Tibial nerve (tissue), 4 donors: Measurements from ENCODE around the gene SEMA5A. TPM values are rescaled to one million over a fixed set of nuclear protein-coding genes. Genes with fewer than 3 reads are reported as not detected.
A peak's percentile ranks its signal among the peaks of the same experiment; 100 is the strongest.

Source experiments
- DNase-seq, 2 donors: peaks; one replicate each; pipeline ENCODE4 v3.0.0-alpha.2; 2019; ENCODE audit warnings: low spot score in 2 of 2
- H3K27ac ChIP-seq, 4 donors: fragments of 200-600 bp; sonication (generic) in 3 of 4; one replicate each; pipeline ENCODE4 v1.5.1; 2017 to 2019; ENCODE audit warnings: mild to moderate bottlenecking in 1 of 4
- H3K27me3 ChIP-seq, 2 donors: fragments of 200-600 bp; sonication (generic) in 1 of 2; one replicate each; pipeline versions ENCODE4 v1.5.1 to v1.6.0; 2017 to 2019
- H3K36me3 ChIP-seq, 3 donors: fragments of 200-600 bp; sonication (generic); one replicate each; pipeline ENCODE4 v1.5.1; 2018 to 2019
- H3K4me1 ChIP-seq, 4 donors: fragments of 200-600 bp; sonication (generic) in 3 of 4; one replicate each; pipeline ENCODE4 v1.5.1; 2017 to 2019
- H3K4me3 ChIP-seq, 4 donors: fragments of 200-600 bp; sonication (generic) in 3 of 4; one replicate each; pipeline ENCODE4 v1.5.1; 2017 to 2019; ENCODE audit warnings: mild to moderate bottlenecking in 1 of 4, moderate library complexity in 1 of 4
- H3K9me3 ChIP-seq, 4 donors: fragments of 200-600 bp; sonication (generic) in 3 of 4; one replicate each; pipeline ENCODE4 v1.5.1; 2017 to 2019
- EP300 ChIP-seq, 2 donors: sonication (generic); formaldehyde crosslinking; IDR thresholded peaks; one replicate each; pipeline ENCODE4 v1.6.1; 2017; ENCODE audit warnings: antibody characterized with exemption in 2 of 2, mild to moderate bottlenecking in 1 of 2
- POLR2A ChIP-seq, 2 donors: fragments of 450-650 bp; IDR thresholded peaks; one replicate each; pipeline ENCODE4 v1.6.1; 2017; ENCODE audit warnings: antibody characterized with exemption in 2 of 2, mild to moderate bottlenecking in 2 of 2, moderate library complexity in 2 of 2
- WGBS, 2 donors: methylation state at CpG; one replicate each; pipeline ENCODE4 v1.1.5; 2018; 5-methylcytosine and 5-hydroxymethylcytosine counted together
- total RNA-seq, 4 donors: library from RNA; depleted of rRNA; stranded (reverse); fragments of >200 nt; gene quantifications; one replicate each; pipeline ENCODE4 v1.1.0, GENCODE V29; 2016
- TF ChIP-seq, protein P1 (sequence below), 5 experiments: fragments of 200-600 bp in 3 of 5; fragments of 450-650 bp in 2 of 5; sonication (generic) in 3 of 5; IDR thresholded peaks; one replicate each; pipeline ENCODE4 v1.5.1; 2016 to 2019; ENCODE audit warnings: antibody characterized with exemption in 5 of 5, mild to moderate bottlenecking in 3 of 5, moderate library complexity in 2 of 5

SEMA5A gene
- total RNA-seq, 4 donors from 2014 or later, result 36.3 to 58.4 (median 52.6) TPM

DNA sequence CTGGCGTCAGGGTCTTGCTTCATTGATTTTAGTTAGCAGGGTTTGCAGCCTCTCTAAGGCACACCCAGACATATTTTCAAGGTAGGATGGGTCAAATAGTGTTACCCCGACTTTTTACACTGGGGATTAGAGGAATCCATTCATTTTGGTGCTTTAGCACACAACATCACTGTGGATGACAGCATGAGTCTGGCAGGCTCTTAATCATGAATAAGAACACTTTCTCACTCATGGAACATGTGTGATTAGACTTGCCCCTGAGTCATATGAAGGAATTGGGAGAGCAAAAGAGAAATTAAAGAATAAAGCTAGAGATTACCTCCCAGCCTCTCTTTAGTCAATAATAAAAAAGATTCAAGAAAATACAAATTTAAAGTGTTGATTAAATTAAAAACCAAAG lies 175.6 kb downstream of the SEMA5A start:
- H3K4me3 ChIP-seq, result no peak overlapping the region
- H3K36me3 ChIP-seq, result no peaks in the 10 kb centered on the region
- TF ChIP-seq POLR2A (IDR thresholded peaks at IDR 0.05) (no peak), EP300 (IDR thresholded peaks at IDR 0.05) (no peak)
- TF ChIP-seq, protein P1, sequence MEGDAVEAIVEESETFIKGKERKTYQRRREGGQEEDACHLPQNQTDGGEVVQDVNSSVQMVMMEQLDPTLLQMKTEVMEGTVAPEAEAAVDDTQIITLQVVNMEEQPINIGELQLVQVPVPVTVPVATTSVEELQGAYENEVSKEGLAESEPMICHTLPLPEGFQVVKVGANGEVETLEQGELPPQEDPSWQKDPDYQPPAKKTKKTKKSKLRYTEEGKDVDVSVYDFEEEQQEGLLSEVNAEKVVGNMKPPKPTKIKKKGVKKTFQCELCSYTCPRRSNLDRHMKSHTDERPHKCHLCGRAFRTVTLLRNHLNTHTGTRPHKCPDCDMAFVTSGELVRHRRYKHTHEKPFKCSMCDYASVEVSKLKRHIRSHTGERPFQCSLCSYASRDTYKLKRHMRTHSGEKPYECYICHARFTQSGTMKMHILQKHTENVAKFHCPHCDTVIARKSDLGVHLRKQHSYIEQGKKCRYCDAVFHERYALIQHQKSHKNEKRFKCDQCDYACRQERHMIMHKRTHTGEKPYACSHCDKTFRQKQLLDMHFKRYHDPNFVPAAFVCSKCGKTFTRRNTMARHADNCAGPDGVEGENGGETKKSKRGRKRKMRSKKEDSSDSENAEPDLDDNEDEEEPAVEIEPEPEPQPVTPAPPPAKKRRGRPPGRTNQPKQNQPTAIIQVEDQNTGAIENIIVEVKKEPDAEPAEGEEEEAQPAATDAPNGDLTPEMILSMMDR (IDR thresholded peaks at IDR 0.05), result no peak
- H3K27ac ChIP-seq, result no peak overlapping the region
- DNase-seq, result no peak
- H3K27me3 ChIP-seq, result no peaks in the 10 kb centered on the region
- WGBS, 2 donors, result 72 to 75% methylated on average over 2 of the region's 2 CpGs
- H3K4me1 ChIP-seq, result peaks cover 0 to 14% (median 3%) of the 10 kb centered on the region in 4 donors
- peaks cover 0 to 4% (median 0%) of the 10 kb centered on the region in 4 donors for H3K9me3 ChIP-seq

DNA sequence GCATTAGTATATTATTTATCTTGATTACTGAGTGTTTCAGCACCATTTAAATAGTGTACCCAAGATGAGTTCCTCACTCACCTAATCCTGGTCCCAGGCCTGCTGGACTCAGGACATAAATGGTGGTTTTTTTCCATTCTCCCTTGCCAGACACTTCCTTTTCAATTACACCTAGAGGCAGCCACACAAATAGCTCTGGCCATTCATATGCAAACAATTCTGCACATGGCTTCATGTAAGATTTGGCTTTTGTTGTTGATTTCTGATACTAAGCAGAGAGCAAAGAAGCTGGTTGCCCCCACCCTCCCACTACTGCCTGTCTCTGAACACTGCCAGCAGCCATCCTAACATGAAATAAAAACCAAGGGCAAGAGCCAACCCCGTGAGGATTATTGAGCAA lies 180.4 kb downstream of the SEMA5A start:
- no peak for DNase-seq
- peaks cover 0 to 15% (median 5%) of the 10 kb centered on the region in 4 donors for H3K4me1 ChIP-seq
- H3K36me3 ChIP-seq, result no peaks in the 10 kb centered on the region
- no peaks in the 10 kb centered on the region for H3K27me3 ChIP-seq
- no peak overlapping the region for H3K27ac ChIP-seq
- WGBS, 2 donors, result 54 to 63% methylated on average over 1 of the region's 1 CpG
- H3K4me3 ChIP-seq, result no peak overlapping the region
- H3K9me3 ChIP-seq, result peaks cover 0 to 4% (median 0%) of the 10 kb centered on the region in 4 donors
- TF ChIP-seq POLR2A (IDR thresholded peaks at IDR 0.05) (no peak), EP300 (IDR thresholded peaks at IDR 0.05) (no peak)
- TF ChIP-seq, protein P1 (IDR thresholded peaks at IDR 0.05), result no peak

DNA sequence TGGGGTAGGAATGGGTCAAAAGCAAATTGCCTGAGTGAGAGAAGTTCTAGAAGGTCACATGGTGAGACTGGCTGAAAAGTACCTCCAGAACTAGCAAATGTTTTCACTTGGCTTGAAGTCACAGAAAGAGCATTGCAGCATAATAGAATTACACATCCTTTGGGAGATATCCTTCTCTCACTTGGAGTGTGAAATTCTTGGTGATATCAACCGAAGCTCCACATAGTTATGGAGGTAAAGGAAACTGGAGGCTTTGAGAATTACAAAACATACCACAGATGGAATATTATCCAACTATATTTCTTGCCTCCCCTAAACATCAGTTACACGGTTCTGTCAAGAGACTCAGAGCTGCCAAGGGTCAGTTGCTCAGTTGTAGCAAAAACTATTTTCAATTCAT lies 182.4 kb downstream of the SEMA5A start:
- Histone ChIP-seq H3K4me3 (no peak overlapping the region), H3K27ac (peak overlapping the region in 2 of 4 donors; percentile 8 to 20), H3K36me3 (no peaks in the 10 kb centered on the region), H3K9me3 (no peaks in the 10 kb centered on the region), H3K27me3 (no peaks in the 10 kb centered on the region), H3K4me1 (peaks cover 0 to 19% (median 5%) of the 10 kb centered on the region in 4 donors)
- WGBS, 2 donors, result 6 to 13% methylated on average over 2 of the region's 2 CpGs
- DNase-seq, result no peak
- TF ChIP-seq POLR2A (IDR thresholded peaks at IDR 0.05), result no peak
- TF ChIP-seq EP300 (IDR thresholded peaks at IDR 0.05), result no peak
- TF ChIP-seq, protein P1 (IDR thresholded peaks at IDR 0.05), result no peak

DNA sequence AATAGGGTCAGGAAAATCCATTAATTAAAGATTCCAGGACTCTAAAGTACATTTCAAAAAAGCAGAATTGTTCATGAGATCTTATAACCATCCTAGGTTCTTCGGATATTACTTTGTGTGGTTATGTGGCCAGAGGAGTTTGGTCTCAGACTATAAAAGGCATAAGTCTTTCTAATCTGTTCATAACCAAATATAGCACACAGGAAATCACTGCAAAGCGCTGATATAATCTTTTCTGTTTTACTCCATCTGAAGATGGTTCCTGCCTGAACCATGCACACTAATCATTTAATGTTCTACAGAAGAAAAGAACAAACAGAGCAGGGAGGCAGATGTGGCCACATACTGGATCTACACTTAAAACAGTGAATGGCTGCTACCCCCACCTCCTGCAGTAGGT lies 182.8 kb downstream of the SEMA5A start:
- Histone ChIP-seq H3K4me3 (no peak overlapping the region), H3K9me3 (no peaks in the 10 kb centered on the region), H3K27ac (peak overlapping the region in 2 of 4 donors; percentile 8 to 20), H3K27me3 (no peaks in the 10 kb centered on the region), H3K36me3 (no peaks in the 10 kb centered on the region), H3K4me1 (peaks cover 0 to 19% (median 5%) of the 10 kb centered on the region in 4 donors)
- no peak for DNase-seq
- WGBS, 2 donors, result 24 to 30% methylated on average over 2 of the region's 2 CpGs
- TF ChIP-seq EP300 (IDR thresholded peaks at IDR 0.05), result no peak
- no peak for TF ChIP-seq POLR2A (IDR thresholded peaks at IDR 0.05)
- TF ChIP-seq, protein P1 (IDR thresholded peaks at IDR 0.05), result no peak

DNA sequence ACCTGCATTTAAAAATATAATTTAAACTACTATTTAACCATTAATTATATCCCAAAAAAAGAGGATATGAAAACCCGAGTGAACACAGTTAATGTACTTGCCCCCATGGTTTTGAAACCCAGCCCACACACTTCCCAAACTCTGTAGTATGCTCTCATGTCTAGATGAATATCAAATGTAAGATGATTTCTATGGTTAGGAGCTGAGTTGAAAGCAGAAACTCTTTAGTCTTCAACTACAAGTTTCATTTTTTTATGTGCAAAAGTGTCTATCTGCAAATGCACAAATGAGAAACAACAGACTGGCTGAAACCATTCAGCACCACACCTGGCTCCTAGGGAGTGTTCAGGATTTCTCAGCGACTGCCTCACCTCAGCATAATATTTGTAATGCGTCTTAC lies 183.3 kb downstream of the SEMA5A start:
- WGBS, 2 donors, result 67 to 74% methylated on average over 3 of the region's 3 CpGs
- Histone ChIP-seq H3K27me3 (no peaks in the 10 kb centered on the region), H3K9me3 (no peaks in the 10 kb centered on the region), H3K36me3 (no peaks in the 10 kb centered on the region), H3K27ac (peak overlapping the region in 1 of 4 donors; percentile 8), H3K4me3 (no peak overlapping the region), H3K4me1 (peaks cover 0 to 19% (median 5%) of the 10 kb centered on the region in 4 donors)
- TF ChIP-seq, protein P1 (IDR thresholded peaks at IDR 0.05), result no peak
- TF ChIP-seq EP300 (IDR thresholded peaks at IDR 0.05), result no peak
- no peak for TF ChIP-seq POLR2A (IDR thresholded peaks at IDR 0.05)
- DNase-seq, result no peak
